ENCODE results near the gene LAYN. TPM values are rescaled to one million over a fixed set of nuclear protein-coding genes. Genes with fewer than 3 reads are reported as not detected.

The LAYN gene
- total RNA-seq, result under 1 TPM; 0.52 to 0.67 TPM

DNA sequence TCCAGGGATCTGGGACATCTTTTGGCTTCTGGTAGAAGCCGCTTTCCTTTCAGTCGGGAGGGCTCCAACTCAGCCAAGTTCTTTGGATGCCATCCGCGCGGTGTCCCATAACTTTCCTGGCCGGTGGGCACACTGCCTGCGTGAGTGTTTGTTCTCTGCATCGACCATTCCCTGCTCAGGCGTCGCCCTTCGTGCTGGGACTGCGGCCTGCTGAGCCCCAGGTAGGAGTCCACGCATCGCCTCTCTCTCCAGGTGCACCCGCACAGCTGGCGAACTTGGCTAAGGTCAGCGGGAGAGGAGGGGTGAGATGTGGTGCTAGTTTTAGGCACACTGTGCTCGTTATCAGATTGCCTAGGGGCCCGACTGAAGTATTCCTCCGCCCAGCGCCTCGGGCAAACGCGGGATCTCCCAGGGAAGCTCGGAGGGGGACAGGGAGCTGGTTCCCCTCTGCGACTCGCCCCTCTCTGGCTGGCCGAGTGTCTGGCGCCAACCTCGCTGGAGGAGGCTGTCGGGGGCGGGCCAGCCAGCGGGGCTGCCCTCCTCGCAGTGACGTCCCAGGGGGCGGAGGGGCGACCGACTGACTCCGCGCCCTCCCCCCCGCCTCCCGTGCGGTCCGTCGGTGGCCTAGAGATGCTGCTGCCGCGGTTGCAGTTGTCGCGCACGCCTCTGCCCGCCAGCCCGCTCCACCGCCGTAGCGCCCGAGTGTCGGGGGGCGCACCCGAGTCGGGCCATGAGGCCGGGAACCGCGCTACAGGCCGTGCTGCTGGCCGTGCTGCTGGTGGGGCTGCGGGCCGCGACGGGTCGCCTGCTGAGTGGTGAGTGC lies at the start of gene LAYN:
TSS of gene LAYN (plus strand) at position 607 of the 823 bp plus-strand sequence. CDS start at position 731, 124 bp downstream.
- Mint-ChIP-seq H3K4me1 (ENCODE audit: low read depth in 2 of 2) (peaks cover 22 to 24% of the 10 kb centered on the region in 2 donors), H3K9me3 (no peaks in the 10 kb centered on the region), H3K27ac (peak within 1 kb of the TSS in 1 of 2 donors; percentile 11), H3K27me3 (peaks cover 44 to 75% of the 10 kb centered on the region in 2 donors), H3K4me3 (peak within 1 kb of the TSS; percentile 74), H3K36me3 (no peaks in the 10 kb centered on the region)
- peak; percentile 68 for DNase-seq (ENCODE audit: low spot score)
- ATAC-seq, result peak; percentile 50 to 57

GRCh38 chr11:111494040-111494439 lies 46.5 kb upstream of the LAYN start:
- H3K27me3 Mint-ChIP-seq, result peaks cover 30 to 45% of the 10 kb centered on the region in 2 donors
- H3K9me3 Mint-ChIP-seq, result no peaks in the 10 kb centered on the region
- H3K4me1 Mint-ChIP-seq (ENCODE audit: low read depth in 2 of 2), result no peaks in the 10 kb centered on the region
- DNase-seq (ENCODE audit: low spot score), result no peak
- H3K27ac Mint-ChIP-seq, result no peak overlapping the region
- H3K36me3 Mint-ChIP-seq, result no peaks in the 10 kb centered on the region
- no peak for ATAC-seq
- no peak overlapping the region for H3K4me3 Mint-ChIP-seq

DNA sequence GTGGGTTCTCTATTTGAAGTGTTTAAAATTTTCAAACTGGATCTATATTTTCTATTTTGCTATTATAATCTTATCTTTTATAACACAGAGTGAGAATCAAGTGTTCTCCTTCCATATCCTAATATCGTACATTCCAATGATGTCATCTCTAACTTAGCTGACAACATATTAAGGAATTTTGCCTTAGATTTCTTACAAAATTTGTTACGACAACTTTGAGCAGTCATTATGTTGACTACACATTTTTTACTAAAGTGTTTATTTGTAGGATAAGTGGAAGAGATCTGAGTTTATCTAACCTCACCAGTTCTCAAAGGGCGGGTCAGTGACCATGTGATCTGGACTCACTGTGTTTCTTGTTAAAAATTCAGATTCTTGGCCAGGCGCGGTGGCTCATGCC lies 41.0 kb upstream of the LAYN start:
- ATAC-seq, result no peak
- no peaks in the 10 kb centered on the region for H3K36me3 Mint-ChIP-seq
- no peak overlapping the region for H3K4me3 Mint-ChIP-seq
- H3K27me3 Mint-ChIP-seq, result peaks cover 29 to 42% of the 10 kb centered on the region in 2 donors
- no peaks in the 10 kb centered on the region for H3K9me3 Mint-ChIP-seq
- no peak overlapping the region for H3K27ac Mint-ChIP-seq
- DNase-seq (ENCODE audit: low spot score), result no peak
- no peaks in the 10 kb centered on the region for H3K4me1 Mint-ChIP-seq (ENCODE audit: low read depth in 2 of 2)

DNA sequence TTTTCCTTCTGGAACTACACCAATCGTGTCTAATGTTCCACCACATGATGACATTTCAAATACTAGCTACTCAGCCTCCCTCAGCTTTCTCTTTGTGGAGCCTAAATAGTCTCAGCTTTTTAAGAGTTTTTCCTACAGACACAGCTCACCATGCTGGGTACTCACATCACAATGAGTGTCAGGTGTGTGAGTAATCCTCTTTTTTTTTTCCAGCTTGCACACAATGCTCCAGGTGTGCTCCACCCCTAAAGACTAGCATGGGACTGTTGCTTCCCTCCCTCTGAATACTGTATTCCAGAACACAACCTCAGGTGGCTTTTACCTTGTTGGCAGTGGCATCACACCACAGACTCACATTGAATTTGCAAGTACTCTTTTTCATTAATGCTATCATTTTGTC lies 40.0 kb upstream of the LAYN start:
- no peak for DNase-seq (ENCODE audit: low spot score)
- Mint-ChIP-seq H3K27ac (no peak overlapping the region), H3K4me3 (no peak overlapping the region), H3K4me1 (ENCODE audit: low read depth in 2 of 2) (no peaks in the 10 kb centered on the region), H3K9me3 (no peaks in the 10 kb centered on the region), H3K27me3 (peaks cover 32 to 50% of the 10 kb centered on the region in 2 donors), H3K36me3 (no peaks in the 10 kb centered on the region)
- ATAC-seq, result no peak

DNA sequence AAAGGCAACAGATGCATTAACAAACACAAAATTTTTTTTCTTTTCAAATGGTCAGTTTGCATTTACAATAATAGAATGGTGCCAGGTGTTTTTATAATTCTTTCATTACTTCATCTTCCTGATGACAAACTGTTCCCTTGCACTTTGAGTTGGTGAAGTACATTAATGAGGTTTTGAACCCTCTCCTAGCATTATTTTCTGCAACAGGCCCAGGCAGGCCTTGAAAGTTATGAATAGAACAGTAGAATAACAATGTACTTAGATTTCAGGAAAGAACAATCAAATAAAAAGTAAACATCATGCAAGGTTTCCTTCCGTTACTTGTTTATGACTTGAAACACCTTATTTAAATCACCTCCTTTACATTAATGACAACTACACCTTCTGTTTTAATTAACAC lies 37.9 kb upstream of the LAYN start:
- no peak for DNase-seq (ENCODE audit: low spot score)
- Mint-ChIP-seq H3K27ac (no peak overlapping the region), H3K9me3 (no peaks in the 10 kb centered on the region), H3K27me3 (peaks cover 33 to 57% of the 10 kb centered on the region in 2 donors), H3K4me1 (ENCODE audit: low read depth in 2 of 2) (no peaks in the 10 kb centered on the region), H3K36me3 (no peaks in the 10 kb centered on the region), H3K4me3 (no peak overlapping the region)
- ATAC-seq, result no peak

GRCh38 chr11:111510311-111510710 lies 30.2 kb upstream of the LAYN start:
- Mint-ChIP-seq H3K27ac (no peak overlapping the region), H3K4me1 (ENCODE audit: low read depth in 2 of 2) (no peaks in the 10 kb centered on the region), H3K4me3 (no peak overlapping the region), H3K9me3 (no peaks in the 10 kb centered on the region), H3K27me3 (peaks cover 40 to 56% of the 10 kb centered on the region in 2 donors), H3K36me3 (no peaks in the 10 kb centered on the region)
- DNase-seq (ENCODE audit: low spot score) (no peak), ATAC-seq (no peak)

- Mint-ChIP-seq H3K27me3 (peaks cover 36 to 38% of the 10 kb centered on the region in 2 donors), H3K9me3 (no peaks in the 10 kb centered on the region), H3K4me3 (peak within 1 kb of the TSS; percentile 61), H3K4me1 (ENCODE audit: low read depth in 2 of 2) (no peaks in the 10 kb centered on the region), H3K36me3 (no peaks in the 10 kb centered on the region), H3K27ac (no peak within 1 kb of the TSS)
- no peak for DNase-seq (ENCODE audit: low spot score)
- ATAC-seq, result peak; percentile 48 to 50
Observed at GRCh38 chr11:111512296-111513239, 28.0 kb upstream of the LAYN start, which contains the start of gene BTG4. Gene BTG4, minus strand, starts transcription at chr11:111512386. Its CDS starts 13,610 bp downstream, at chr11:111498776.

- Mint-ChIP-seq H3K4me3 (no peak overlapping the region), H3K27me3 (peaks cover 30 to 31% of the 10 kb centered on the region in 2 donors)
Observed at GRCh38 chr11:111513240-111513605, 27.3 kb upstream of the LAYN start.

GRCh38 chr11:111514216-111515031 lies 26.1 kb upstream of the LAYN start, which contains the start of gene HOATZ:
Gene HOATZ, plus strand, starts transcription at chr11:111514778. Its CDS starts 7 bp downstream, at chr11:111514785.
- H3K4me3 Mint-ChIP-seq, result no peak within 1 kb of the TSS
- no peak for ATAC-seq
- H3K27ac Mint-ChIP-seq, result no peak within 1 kb of the TSS
- no peaks in the 10 kb centered on the region for H3K9me3 Mint-ChIP-seq
- H3K36me3 Mint-ChIP-seq, result no peaks in the 10 kb centered on the region
- H3K27me3 Mint-ChIP-seq, result peaks cover 25 to 29% of the 10 kb centered on the region in 2 donors
- no peak for DNase-seq (ENCODE audit: low spot score)
- no peaks in the 10 kb centered on the region for H3K4me1 Mint-ChIP-seq (ENCODE audit: low read depth in 2 of 2)

More at GRCh38 chr11:111513240-111513605, 27.3 kb upstream of the LAYN start:
- no peaks in the 10 kb centered on the region for H3K4me1 Mint-ChIP-seq (ENCODE audit: low read depth in 2 of 2)
- H3K36me3 Mint-ChIP-seq, result no peaks in the 10 kb centered on the region
- no peaks in the 10 kb centered on the region for H3K9me3 Mint-ChIP-seq
- peak in 1 of 2 donors; percentile 33 for ATAC-seq
- DNase-seq (ENCODE audit: low spot score), result no peak
- H3K27ac Mint-ChIP-seq, result no peak overlapping the region

DNA sequence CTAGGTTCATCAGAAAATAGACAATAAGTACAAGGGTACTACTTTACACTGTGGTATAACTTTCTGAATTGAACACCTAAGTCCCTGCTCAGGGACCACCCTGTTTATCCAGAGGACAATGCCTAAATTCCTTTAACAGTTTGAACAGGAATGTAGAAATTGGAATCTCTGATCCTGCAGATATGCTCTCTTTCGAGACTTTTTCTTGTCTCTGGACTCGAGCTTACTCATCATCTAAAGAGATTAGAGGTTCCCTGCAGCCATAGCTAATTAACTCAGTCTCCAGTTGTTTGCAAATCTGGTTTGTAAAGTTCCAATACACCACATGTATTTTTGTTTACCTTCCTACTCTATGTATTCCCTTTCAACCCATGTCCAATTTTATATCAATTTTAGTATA lies 24.9 kb upstream of the LAYN start:
- DNase-seq (ENCODE audit: low spot score) (no peak), ATAC-seq (no peak)
- H3K27ac Mint-ChIP-seq, result no peak overlapping the region
- H3K27me3 Mint-ChIP-seq, result peaks cover 17 to 25% of the 10 kb centered on the region in 2 donors
- no peaks in the 10 kb centered on the region for H3K4me1 Mint-ChIP-seq (ENCODE audit: low read depth in 2 of 2)
- H3K4me3 Mint-ChIP-seq, result no peak overlapping the region
- H3K9me3 Mint-ChIP-seq, result no peaks in the 10 kb centered on the region
- H3K36me3 Mint-ChIP-seq, result no peaks in the 10 kb centered on the region

DNA sequence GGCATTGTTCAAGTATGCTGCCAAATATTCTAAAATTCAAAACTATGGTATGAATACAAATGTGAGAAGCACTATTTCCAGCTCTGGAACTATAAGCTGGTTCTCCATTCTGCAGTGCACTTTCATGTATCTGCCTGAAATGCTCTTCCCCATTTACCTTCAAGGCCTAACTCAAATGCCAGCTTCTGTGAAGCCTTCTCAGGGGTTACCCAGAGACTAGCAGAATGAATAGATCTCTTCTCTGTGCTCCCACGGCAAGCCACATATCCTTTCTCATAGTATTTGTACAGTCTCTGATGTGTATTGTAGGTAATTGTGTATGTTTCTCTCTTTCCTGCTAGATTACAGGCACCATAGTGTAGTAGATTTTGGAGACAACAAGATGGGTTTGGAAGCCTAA lies 21.9 kb upstream of the LAYN start:
- Mint-ChIP-seq H3K27ac (no peak overlapping the region), H3K4me1 (ENCODE audit: low read depth in 2 of 2) (no peaks in the 10 kb centered on the region), H3K4me3 (no peak overlapping the region), H3K27me3 (peaks cover 4 to 13% of the 10 kb centered on the region in 2 donors), H3K36me3 (no peaks in the 10 kb centered on the region), H3K9me3 (no peaks in the 10 kb centered on the region)
- DNase-seq (ENCODE audit: low spot score) (no peak), ATAC-seq (no peak)

GRCh38 chr11:111520560-111520959 lies 20.0 kb upstream of the LAYN start:
- no peak for ATAC-seq
- Mint-ChIP-seq H3K9me3 (no peaks in the 10 kb centered on the region), H3K27me3 (peaks cover 13 to 18% of the 10 kb centered on the region in 2 donors), H3K36me3 (no peaks in the 10 kb centered on the region), H3K4me1 (ENCODE audit: low read depth in 2 of 2) (no peaks in the 10 kb centered on the region), H3K4me3 (no peak overlapping the region), H3K27ac (no peak overlapping the region)
- DNase-seq (ENCODE audit: low spot score), result no peak

DNA sequence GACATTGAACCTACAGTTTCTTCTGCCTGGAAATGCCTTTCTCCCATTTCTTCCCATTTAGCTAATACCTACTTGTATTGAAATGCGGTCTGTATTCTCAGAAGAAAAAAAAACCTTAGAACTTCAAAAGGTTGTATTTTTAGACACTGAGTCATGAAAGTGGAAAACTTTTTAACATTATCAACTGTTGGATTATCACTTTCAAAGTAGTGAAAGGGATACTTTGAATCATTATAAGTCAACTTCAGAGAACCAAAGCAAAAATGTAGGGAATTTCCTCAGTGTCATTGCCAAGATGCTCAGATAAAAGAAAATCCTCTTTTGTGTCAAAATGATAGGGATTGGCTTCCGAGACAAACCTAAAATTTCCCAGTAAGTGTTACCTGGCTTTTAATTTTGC lies 19.4 kb upstream of the LAYN start:
- ATAC-seq (no peak), DNase-seq (ENCODE audit: low spot score) (no peak)
- Mint-ChIP-seq H3K4me1 (ENCODE audit: low read depth in 2 of 2) (peaks cover 0 to 4% of the 10 kb centered on the region in 2 donors), H3K9me3 (no peaks in the 10 kb centered on the region), H3K27ac (no peak overlapping the region), H3K4me3 (no peak overlapping the region), H3K36me3 (no peaks in the 10 kb centered on the region), H3K27me3 (peaks cover 19 to 23% of the 10 kb centered on the region in 2 donors)
